RWPE2 (cell line): ENCODE measurements around the gene ROPN1L.

ENCODE experiments used
- ATAC-seq: fragments of 200-7000 bp; cut with Tn5 transposase; 3 replicates; pipeline ENCODE4 v1.9.1; 2021; ENCODE audit warnings: low read depth
- DNase-seq: peaks from one replicate; pipeline ENCODE4 v3.0.0-alpha.2; 2020; ENCODE audit warnings: low spot score
- H3K27ac ChIP-seq: fragments of 450-650 bp; 2 replicates; pipeline ENCODE4 v1.5.1; 2017; ENCODE audit warnings: mild to moderate bottlenecking; ENCODE audit not compliant: poor library complexity, severe bottlenecking
- H3K27me3 ChIP-seq: fragments of 250-450 bp; sonication (Bioruptor Pico); 2 replicates; pipeline ENCODE4 v1.5.1; 2021; ENCODE audit warnings: mild to moderate bottlenecking, moderate library complexity; ENCODE audit not compliant: insufficient read depth, poor library complexity, severe bottlenecking
- H3K36me3 ChIP-seq: fragments of 250-450 bp; sonication (Bioruptor Pico); 2 replicates; pipeline ENCODE4 v1.5.1; 2020; ENCODE audit warnings: low read depth, mild to moderate bottlenecking, moderate library complexity
- H3K4me1 ChIP-seq: fragments of 250-450 bp; sonication (Bioruptor Pico); 2 replicates; pipeline ENCODE4 v1.5.1; 2021; ENCODE audit warnings: mild to moderate bottlenecking, moderate library complexity; ENCODE audit not compliant: insufficient read depth, poor library complexity, severe bottlenecking
- H3K4me3 ChIP-seq: fragments of 250-450 bp; sonication (Bioruptor Pico); 2 replicates; pipeline ENCODE4 v1.5.1; 2021; ENCODE audit warnings: mild to moderate bottlenecking, moderate library complexity; ENCODE audit not compliant: severe bottlenecking
- H3K9me3 ChIP-seq: fragments of 250-450 bp; sonication (Bioruptor Pico); 2 replicates; pipeline ENCODE4 v1.5.1; 2021; ENCODE audit warnings: mild to moderate bottlenecking, moderate library complexity; ENCODE audit not compliant: severe bottlenecking
- TF ChIP-seq, protein P1 (sequence below): fragments of 450-650 bp; IDR thresholded peaks from one replicate; pipeline ENCODE4 v1.5.1; 2017; ENCODE audit warnings: mild to moderate bottlenecking, moderate library complexity; ENCODE audit not compliant: poor library complexity, severe bottlenecking

The ROPN1L gene

DNA sequence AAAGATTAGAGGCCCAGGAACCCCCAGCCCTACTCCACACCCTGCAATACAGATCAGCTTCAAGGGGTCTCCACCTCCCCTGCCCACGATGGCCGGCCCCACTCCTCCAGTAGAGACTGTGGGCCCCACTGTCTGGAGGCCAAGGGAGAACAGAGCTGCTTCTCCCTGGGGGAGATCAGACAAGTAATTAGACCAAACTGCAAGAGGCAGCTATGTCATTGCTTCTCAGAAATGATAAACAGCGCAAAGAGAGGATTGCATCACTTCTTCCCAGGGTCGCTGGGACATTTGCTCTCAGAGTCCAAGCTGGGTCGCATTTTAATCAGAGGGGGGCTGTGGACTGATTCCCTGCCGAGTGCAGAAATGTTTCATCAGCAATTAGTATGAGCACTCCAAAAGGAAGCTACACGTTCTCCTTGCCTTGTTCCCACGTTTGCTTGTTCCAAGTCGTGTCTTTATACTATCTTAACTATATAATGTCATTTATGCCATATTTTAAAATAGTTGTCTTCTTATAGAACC is 59.9 kb downstream of the ROPN1L start:
- Histone ChIP-seq H3K4me3 (no peak overlapping the region), H3K27me3 (no peaks in the 10 kb centered on the region), H3K27ac (no peak overlapping the region), H3K9me3 (no peaks in the 10 kb centered on the region), H3K36me3 (no peaks in the 10 kb centered on the region), H3K4me1 (peaks cover 3% of the 10 kb centered on the region)
- ATAC-seq (no peak), DNase-seq (no peak)
- TF ChIP-seq, protein P1, sequence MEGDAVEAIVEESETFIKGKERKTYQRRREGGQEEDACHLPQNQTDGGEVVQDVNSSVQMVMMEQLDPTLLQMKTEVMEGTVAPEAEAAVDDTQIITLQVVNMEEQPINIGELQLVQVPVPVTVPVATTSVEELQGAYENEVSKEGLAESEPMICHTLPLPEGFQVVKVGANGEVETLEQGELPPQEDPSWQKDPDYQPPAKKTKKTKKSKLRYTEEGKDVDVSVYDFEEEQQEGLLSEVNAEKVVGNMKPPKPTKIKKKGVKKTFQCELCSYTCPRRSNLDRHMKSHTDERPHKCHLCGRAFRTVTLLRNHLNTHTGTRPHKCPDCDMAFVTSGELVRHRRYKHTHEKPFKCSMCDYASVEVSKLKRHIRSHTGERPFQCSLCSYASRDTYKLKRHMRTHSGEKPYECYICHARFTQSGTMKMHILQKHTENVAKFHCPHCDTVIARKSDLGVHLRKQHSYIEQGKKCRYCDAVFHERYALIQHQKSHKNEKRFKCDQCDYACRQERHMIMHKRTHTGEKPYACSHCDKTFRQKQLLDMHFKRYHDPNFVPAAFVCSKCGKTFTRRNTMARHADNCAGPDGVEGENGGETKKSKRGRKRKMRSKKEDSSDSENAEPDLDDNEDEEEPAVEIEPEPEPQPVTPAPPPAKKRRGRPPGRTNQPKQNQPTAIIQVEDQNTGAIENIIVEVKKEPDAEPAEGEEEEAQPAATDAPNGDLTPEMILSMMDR, result no peak

DNA sequence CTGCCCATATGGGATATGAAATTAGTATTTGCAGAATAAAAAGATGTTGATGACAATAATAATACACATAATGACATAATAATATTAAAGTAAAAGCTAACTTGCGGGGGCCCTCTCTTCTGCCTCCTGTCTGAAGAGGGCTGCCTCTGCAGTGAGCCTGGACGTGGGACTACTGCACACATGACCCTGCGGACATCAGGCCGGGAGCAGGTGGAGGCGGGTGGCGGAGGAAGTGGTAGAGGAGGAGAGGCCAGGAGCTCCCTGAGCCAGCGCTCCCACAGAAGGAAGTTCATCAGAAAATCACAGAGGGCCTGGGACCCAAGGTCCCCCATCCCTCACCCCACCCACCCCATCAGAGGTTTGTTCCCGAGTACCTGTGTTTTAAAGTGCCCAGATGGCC is 60.5 kb downstream of the ROPN1L start:
- H3K27ac ChIP-seq, result no peak overlapping the region
- no peak for ATAC-seq
- no peak for DNase-seq

DNA sequence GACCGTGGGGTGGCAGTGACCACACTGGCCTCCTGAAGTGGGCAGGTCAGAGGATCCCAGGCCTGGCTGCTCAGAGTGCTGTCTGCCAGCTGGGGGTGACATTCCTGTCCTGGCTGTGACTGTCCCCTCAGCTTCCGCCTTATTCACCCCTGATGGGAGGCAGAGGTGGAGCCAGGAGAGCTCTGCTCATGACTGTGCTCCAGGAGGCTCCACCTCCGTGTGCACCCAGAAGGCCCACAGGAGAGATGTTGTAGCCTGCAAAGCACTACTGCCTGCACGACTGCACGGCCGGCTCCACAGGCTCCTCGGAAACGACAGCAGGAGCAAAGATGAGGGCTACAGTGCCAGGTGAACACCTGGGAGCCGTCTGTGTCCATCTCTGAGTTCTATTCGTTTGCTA is 60.9 kb downstream of the ROPN1L start:
- ATAC-seq (no peak; the same call in 2 of the 3 replicates), DNase-seq (no peak)
- Histone ChIP-seq H3K27me3 (no peaks in the 10 kb centered on the region), H3K4me1 (peaks cover 3% of the 10 kb centered on the region), H3K36me3 (no peaks in the 10 kb centered on the region), H3K9me3 (no peaks in the 10 kb centered on the region), H3K27ac (no peak overlapping the region), H3K4me3 (no peak overlapping the region)
- TF ChIP-seq, protein P1, result no peak

More for the DNA sequence above, 60.5 kb downstream of the ROPN1L start:
- H3K9me3 ChIP-seq, result no peaks in the 10 kb centered on the region
- H3K4me3 ChIP-seq, result no peak overlapping the region
- H3K4me1 ChIP-seq, result peaks cover 3% of the 10 kb centered on the region
- TF ChIP-seq, protein P1, result no peak
- no peaks in the 10 kb centered on the region for H3K27me3 ChIP-seq
- no peaks in the 10 kb centered on the region for H3K36me3 ChIP-seq

- peaks cover 3% of the 10 kb centered on the region for H3K4me1 ChIP-seq
- TF ChIP-seq, protein P1, result no peak
- H3K36me3 ChIP-seq, result no peaks in the 10 kb centered on the region
- no peak overlapping the region for H3K4me3 ChIP-seq
- no peak overlapping the region for H3K27ac ChIP-seq
- no peaks in the 10 kb centered on the region for H3K9me3 ChIP-seq
- ATAC-seq (no peak), DNase-seq (no peak)
- H3K27me3 ChIP-seq, result no peaks in the 10 kb centered on the region
Observed at GRCh38 chr5:10503321-10503720, 61.6 kb downstream of the ROPN1L start.

DNA sequence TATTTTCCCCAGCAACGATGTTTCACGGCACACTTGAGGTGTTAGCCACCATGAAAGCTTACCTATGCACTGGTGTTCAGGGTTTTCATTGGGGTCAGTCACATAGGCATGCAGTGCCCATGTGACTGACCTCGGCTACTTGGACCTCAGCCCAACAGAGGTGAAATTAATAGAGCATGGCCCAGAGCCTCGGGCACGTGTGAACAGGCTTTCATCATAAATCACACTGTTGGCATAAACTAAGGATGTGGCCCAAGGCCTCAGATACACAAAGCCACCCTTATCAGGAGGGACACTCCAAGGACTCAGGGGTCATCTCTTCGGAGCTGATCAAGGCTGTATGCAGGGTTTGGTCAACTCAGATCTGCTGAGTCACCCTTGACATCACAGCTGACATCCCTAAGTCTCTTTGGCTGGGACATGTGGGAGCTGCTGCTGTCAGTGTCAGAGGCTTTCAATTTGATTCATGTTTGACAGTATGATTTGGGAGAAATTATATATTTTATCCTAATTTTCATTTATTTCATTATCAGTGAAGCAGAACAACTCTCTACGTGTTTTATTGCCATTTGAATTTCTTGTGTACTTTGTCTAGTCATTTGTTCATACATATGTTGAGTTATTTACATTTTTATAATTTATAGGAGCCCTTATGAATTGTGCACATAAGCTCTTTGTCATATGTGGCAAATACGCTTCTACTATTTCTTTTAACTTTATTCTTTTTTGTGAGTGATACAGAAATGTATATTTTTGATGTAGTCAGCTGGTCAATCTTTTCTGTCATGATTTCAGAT is 62.5 kb downstream of the ROPN1L start:
- ATAC-seq (no peak), DNase-seq (no peak)
- Histone ChIP-seq H3K4me1 (peaks cover 3% of the 10 kb centered on the region), H3K27ac (no peak overlapping the region), H3K27me3 (no peaks in the 10 kb centered on the region), H3K9me3 (no peaks in the 10 kb centered on the region), H3K4me3 (no peak overlapping the region), H3K36me3 (no peaks in the 10 kb centered on the region)
- TF ChIP-seq, protein P1, result no peak
